HG03460 (cell line): Measurements from ENCODE around the gene GLCCI1.
"Not testable (repeated sequence)": the region's sequence is repeated elsewhere in the genome, so short reads cannot be mapped to it uniquely, and the experiment has no call there.

ENCODE experiments used
- ATAC-seq: cut with Tn5 transposase; IDR thresholded peaks from one replicate; pipeline ENCODE4 v1.9.1; 2021; ENCODE audit not compliant: unreplicated experiment

Gene GLCCI1

GRCh38 chr7:8042796-8043535 is 74.4 kb downstream of the GLCCI1 start:
- ATAC-seq = no peak

GRCh38 chr7:8044761-8045430 is 76.3 kb downstream of the GLCCI1 start:
- no peak for ATAC-seq

DNA sequence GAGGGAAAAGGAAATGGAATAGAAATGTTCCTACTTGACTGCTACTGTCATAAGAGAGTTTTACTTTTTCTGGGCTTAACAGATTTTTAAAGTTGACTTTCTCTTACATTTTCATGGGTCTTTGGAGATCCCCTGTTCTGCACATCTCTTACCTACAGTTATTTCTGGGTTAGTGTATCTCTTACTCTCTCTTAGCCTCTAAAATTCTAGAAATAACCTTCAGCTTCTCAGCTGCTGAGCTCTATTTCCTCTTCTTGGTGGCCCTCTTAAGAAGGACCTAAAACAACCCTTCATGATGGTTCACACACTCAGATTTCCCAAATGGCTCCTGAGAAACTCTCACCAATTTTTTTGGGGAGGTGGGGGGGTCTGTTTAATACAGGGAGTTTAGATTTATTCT is 79.5 kb downstream of the GLCCI1 start:
- ATAC-seq = not testable (repeated sequence)

DNA sequence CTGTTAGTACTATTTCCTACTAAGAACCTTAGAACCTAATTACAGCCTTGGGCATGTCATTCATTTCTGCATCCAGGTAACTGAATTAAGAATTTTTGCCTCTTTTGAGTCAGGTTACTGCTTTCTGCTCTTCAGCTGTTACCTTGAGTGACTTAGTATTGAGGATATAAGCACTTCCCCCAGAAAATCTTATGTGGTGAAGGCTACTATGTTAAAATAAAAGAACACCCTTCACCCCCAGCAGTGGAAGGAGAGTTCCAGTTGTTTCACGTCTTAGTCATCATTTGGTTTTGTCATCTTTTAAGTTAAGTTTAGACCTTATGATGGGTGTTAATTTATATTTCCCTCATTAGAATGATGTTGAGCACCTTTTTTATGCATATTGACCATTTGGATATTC is 82.8 kb downstream of the GLCCI1 start:
- no peak for ATAC-seq

DNA sequence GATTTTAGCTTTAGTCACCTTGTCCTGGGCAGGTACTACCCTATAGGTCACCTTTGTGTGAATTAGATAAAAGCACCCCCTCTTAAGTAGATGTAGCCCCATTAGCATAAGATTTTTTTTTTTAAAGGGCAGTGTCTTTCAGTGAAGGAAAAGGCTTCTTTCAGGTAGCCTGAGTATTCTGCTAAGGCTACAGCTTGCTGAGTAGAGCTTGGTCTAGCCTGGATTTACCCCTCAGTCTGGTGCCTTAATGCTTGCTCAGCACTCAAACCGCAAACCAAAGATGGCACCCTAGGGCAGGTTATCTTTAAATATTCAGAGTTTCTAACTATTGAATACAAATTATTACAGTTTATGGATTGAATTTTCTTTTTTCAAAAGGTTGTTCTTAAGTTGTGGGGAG is 83.4 kb downstream of the GLCCI1 start:
- no peak for ATAC-seq

- no peak for ATAC-seq
These were observed 84.2 kb downstream of the GLCCI1 start for GRCh38 chr7:8052824-8053223.

GRCh38 chr7:8056439-8056838 is 87.8 kb downstream of the GLCCI1 start:
- ATAC-seq = no peak

DNA sequence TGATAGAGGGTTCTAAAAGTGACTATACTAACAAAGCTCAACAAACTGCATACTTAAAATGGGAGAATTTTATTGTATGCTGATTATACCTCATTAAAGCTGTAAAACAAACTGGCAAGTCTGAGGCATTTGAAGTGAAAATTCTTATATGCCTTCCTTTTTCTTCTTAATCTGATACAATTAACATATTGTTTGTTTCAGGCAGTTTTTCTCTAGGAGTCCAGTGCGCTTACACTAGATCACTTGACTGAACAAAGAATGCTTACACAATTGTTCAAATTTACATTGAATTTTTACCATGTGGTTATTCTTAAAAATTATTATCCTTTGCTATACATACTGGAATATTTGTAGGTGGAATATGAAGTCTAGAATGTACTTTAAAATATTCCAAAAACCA is 89.0 kb downstream of the GLCCI1 start:
- no peak for ATAC-seq

- no peak for ATAC-seq
These were observed 89.7 kb downstream of the GLCCI1 start for GRCh38 chr7:8058322-8058721.

DNA sequence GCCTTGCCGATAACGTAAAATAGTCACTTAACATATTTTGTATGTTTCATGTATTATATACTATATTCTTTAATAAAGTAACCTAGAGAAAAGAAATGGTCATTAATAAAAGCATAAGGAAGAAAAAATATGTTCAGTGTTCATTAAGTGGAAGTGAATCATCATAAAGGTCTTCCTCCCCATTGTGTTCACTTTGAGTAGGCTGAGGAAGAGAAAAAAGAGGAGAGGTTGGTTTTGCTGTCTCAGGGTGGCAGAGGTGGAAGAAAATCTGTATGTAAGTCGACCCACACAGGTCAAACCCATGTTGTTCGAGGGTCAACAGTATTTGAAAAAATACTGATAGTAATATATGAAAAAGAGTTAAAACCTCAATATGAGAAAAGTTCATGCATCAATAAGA is 90.3 kb downstream of the GLCCI1 start:
- ATAC-seq = no peak

- no peak for ATAC-seq
These were observed 91.6 kb downstream of the GLCCI1 start for GRCh38 chr7:8060241-8060640.

DNA sequence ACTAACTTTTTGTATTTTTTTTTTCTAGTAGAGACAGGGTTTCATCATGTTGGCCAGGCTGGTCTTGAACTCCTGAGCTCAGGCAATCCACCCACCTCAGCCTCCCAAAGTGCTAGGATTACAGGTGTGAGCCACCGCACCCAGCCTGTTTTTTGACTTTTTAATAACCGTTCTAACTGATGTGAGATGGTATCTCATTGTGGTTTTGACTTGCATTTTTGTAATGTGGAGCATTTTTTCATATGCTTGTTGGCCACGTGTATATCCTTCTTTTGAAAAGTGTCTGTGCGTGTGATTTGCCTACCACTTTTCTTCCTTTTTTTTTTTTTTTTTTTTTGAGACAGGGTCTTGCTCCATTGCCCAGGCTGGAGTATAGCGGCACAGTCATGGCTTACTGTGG is 94.7 kb downstream of the GLCCI1 start:
- ATAC-seq = not testable (repeated sequence)

DNA sequence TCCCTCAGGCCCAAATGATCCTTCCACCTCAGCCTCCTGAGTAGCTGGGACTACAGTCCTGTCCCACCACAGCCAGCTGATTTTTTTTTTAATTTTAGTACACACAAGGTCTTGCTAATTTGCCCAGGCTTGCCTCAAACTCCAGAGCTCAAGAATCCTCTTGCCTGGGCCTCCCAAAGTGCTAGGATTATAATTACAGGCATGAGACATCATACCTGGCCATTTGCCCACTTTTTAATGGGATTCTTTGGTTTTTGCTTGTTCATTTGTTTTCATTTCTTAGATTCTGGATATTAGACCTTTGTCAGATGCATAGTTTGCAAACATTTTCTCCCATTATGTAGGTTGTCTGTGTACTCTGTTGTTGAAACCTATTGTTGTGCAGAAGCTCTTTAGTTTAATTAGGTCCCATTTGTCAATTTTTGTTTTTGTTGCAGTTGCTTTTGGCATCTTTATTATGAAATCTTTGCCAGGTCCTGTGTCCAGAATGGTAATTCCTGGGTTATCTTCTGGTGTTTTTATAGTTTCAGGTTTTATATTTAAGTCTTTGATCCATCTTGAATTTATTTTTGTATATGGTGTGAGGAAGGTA is 95.2 kb downstream of the GLCCI1 start:
- ATAC-seq = no peak

GRCh38 chr7:8064828-8065227 is 96.2 kb downstream of the GLCCI1 start:
- ATAC-seq = no peak

GRCh38 chr7:8065356-8065813 is 96.8 kb downstream of the GLCCI1 start:
- ATAC-seq = no peak

DNA sequence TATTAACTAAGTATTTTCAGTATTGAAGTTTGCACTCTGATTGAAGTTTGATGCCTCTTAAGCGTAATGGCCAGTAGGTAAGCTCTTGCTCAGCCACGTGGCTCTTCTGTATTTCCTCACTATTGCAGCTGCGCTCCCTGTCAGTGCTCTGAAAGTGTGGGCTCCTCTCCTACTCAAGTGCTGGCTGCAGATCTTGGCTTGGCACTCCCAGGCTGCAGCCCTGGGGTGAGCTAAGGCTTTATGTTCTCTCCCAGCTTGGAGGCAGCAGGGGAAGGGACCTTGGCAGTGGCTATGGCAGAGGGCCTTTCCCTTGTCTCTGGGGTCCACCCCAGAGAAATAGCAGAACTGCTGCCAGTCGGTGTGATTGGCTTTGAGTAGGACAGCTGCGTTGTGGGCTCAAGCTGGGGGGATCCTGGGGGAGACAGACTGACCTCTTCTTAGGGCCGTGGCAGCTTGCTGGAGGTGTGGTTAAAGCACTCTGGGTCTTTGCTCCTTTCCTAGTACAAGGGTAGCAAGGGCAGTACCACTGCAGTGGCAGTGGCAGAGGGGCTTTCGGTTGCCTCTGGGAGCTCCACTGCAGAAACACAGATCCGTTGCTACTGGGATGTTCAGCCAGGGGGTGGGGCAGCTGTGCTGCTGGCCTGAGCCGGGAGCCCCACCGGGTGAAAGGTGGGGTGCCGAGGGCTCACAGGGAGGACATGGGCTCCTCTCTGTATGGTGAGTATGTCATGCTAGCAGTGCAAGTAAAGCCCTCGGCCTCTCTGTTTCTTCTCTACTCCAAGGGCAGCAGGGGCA is 100.5 kb downstream of the GLCCI1 start:
- ATAC-seq = no peak

GRCh38 chr7:8070451-8071180 is 102.0 kb downstream of the GLCCI1 start:
- ATAC-seq = no peak

- no peak for ATAC-seq
These were observed 109.8 kb downstream of the GLCCI1 start for GRCh38 chr7:8078418-8078817.

DNA sequence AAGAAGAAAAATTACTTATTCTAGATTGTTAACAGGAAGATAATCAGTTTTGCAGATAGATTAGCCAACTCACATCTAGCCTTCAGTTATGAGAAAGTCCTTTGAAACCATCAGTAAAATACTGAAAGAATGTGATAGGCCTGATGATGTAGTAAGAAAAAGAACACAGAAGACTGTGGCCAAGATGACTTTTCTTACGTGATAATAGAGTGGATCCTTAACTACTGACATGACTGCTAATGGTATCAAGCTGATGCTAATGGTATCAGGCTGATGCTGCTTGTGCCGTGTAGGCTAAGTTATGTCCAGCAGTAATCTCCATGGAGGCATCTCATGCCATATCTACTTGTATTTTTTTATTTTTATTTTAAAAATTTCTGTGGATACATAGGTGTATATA is 114.2 kb downstream of the GLCCI1 start:
- no peak for ATAC-seq

DNA sequence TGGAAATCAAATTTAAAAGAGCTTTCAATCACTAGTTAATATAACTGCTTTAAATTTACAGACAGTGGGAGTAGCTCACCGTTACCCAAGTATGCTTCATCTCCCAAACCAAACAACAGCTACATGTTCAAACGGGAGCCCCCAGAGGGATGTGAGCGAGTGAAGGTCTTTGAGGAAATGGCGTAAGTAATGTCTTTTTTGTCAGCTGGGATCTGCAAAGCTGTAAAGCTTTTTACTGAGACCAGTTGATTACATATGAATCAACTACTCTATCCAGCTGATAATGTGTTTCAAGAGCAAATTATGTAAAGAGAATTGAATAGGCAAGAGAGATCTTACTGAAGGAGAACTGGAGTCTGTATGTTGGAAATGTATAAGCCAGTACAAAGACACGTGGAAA is 116.2 kb downstream of the GLCCI1 start:
- no peak for ATAC-seq

- no peak for ATAC-seq
These were observed 116.8 kb downstream of the GLCCI1 start for GRCh38 chr7:8085420-8085819.
